ENCODE data around the gene MRPL37. TPM values are rescaled to one million over a fixed set of nuclear protein-coding genes. Genes with fewer than 3 reads are reported as not detected.

Gene MRPL37
- total and polyA plus RNA-seq, 8 donors: 17.5 to 49.2 (median 35.1) TPM

DNA sequence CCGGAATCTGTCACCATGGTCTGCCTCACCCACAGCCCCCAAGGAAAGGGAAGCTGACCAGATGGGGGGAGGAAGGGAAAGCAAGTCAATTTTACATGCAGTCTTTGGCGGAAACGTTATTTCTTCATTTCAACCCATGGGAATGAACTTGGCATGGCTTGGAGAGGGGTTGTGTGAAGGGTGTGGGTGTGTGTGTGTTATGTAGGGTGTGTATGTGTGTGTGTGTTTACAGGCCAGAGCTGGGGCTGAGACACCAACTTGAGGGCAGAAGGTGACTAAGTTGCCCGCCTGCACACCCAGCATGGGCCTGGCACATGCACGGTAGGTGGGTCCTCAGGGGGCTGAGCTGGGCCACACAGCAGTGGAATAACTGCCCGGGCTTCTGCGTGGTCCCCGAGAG lies 65.2 kb downstream of the MRPL37 start:
- intact Hi-C loops (cut with DNase I): no loop called here
- WGBS, 2 donors: 89 to 95% methylated on average over 8 of the region's 8 CpGs
- ATAC-seq: no peak
- no peak for TF ChIP-seq CTCF (IDR thresholded peaks at IDR 0.05)
- no peaks in the 10 kb centered on the region for H3K27me3 ChIP-seq
- H3K36me3 ChIP-seq: no peaks in the 10 kb centered on the region
- no peak overlapping the region for H3K27ac ChIP-seq
- no peaks in the 10 kb centered on the region for H3K4me1 ChIP-seq
- no peak for FAIRE-seq
- DNase-seq: no peak
- no peak overlapping the region for H3K4me3 ChIP-seq
- H3K9me3 ChIP-seq: no peaks in the 10 kb centered on the region

DNA sequence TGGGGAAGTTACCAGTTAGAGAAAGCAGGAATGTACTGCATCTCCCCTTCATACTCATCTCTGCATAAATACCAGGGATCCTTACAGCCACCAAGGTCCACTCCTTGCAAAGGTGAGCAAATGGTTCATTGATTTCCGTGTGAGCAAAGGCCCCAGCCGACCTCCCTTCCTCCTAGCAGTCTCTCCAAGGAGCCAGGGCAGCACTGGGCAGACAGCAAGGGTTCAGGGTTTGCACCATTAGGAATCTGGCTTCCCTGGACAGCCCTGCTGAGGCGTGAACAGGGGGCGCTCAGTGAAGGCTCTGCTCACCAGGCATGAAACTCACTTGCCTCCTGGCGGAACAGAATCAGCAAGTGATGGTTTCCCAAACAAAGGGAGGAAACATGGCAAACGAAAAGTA lies 65.7 kb downstream of the MRPL37 start:
- Histone ChIP-seq H3K4me1 (no peaks in the 10 kb centered on the region), H3K27ac (no peak overlapping the region), H3K36me3 (no peaks in the 10 kb centered on the region), H3K4me3 (no peak overlapping the region), H3K9me3 (no peaks in the 10 kb centered on the region), H3K27me3 (no peaks in the 10 kb centered on the region)
- DNase-seq (no peak), ATAC-seq (no peak), FAIRE-seq (no peak)
- WGBS, 2 donors: 86 to 87% methylated on average over 6 of the region's 6 CpGs
- TF ChIP-seq CTCF (IDR thresholded peaks at IDR 0.05): no peak
- intact Hi-C loops (cut with DNase I): no loop called here

DNA sequence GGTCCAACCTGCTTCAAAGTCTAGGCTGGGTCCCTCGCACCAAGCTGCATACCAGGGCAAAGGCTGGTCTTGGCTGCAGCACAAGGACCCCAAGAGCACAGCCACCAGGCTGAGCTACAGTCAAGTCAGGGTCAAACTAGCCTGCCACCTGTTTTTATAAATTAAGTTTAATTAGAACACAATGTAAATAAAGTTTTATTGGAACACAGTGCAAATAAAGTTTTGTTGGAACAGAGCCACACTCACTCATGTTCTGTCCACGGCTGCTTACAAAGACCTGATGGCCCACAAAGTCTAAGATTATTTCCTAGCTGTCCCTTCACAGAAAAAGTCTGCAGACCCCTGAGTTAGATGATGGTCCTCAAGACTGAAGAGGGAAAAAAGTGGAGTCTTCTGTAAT lies 66.2 kb downstream of the MRPL37 start:
- whole genome bisulfite sequencing, 2 donors: 91 to 92% methylated on average over 2 of the region's 2 CpGs
- no peaks in the 10 kb centered on the region for H3K4me1 ChIP-seq

DNA sequence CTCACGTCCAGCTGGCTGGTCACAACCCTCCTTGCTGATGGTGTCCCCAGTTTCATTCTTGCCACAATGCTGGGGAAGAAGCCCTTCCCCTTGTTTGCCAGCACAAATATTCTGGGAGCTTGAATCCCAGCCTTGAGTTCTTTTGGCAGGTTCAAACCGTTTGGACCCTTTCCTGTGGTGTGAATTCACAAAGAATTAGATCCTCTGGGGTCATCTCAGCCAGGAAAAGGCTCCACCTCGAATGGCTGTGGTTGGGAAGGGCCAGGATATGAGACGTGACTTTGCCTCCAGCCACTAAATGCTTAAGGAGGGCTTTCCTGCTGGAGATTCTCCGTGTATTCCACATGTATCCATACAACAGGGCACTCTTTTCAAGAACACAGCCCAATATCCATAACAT lies 66.9 kb downstream of the MRPL37 start:
- no peaks in the 10 kb centered on the region for H3K27me3 ChIP-seq
- no peak for TF ChIP-seq CTCF (IDR thresholded peaks at IDR 0.05)
- no peak overlapping the region for H3K4me3 ChIP-seq
- H3K36me3 ChIP-seq: no peaks in the 10 kb centered on the region
- DNase-seq (no peak), FAIRE-seq (no peak), ATAC-seq (no peak)
- intact Hi-C loops (cut with DNase I): no loop called here
- no peaks in the 10 kb centered on the region for H3K9me3 ChIP-seq
- 80 to 81% methylated on average over 5 of the region's 5 CpGs for WGBS, 2 donors
- no peak overlapping the region for H3K27ac ChIP-seq
- H3K4me1 ChIP-seq: no peaks in the 10 kb centered on the region

More for the DNA sequence above, 66.2 kb downstream of the MRPL37 start:
- ATAC-seq: no peak
- TF ChIP-seq CTCF (IDR thresholded peaks at IDR 0.05): no peak
- Histone ChIP-seq H3K27ac (no peak overlapping the region), H3K9me3 (no peaks in the 10 kb centered on the region), H3K4me3 (no peak overlapping the region), H3K36me3 (no peaks in the 10 kb centered on the region), H3K27me3 (no peaks in the 10 kb centered on the region)
- DNase-seq: no peak
- no peak for FAIRE-seq
- intact Hi-C loops (cut with DNase I): no loop called here

Other genes with a start within 250 kb of the MRPL37 start
- gene LDLRAD1, start 182.0 kb upstream of the MRPL37 start, total RNA-seq: under 1 TPM in 4 of 6 donors, not detected in 2; 0.08 to 0.29 (median 0.17) TPM
- gene LDLRAD1, start 182.0 kb upstream of the MRPL37 start, polyA plus RNA-seq: under 1 TPM in 1 of 2 donors, not detected in 1; 0.21 TPM
- 100 to 1,000 TPM; 175 to 316 (median 232) TPM for gene TMEM59, start 147.0 kb upstream of the MRPL37 start, total RNA-seq
- gene TMEM59, start 147.0 kb upstream of the MRPL37 start, polyA plus RNA-seq: 100 to 1,000 TPM in 1 of 2 donors, 10 to 100 TPM in 1; 59.9 to 287 TPM
- 1 to 10 TPM; 1.3 to 3.8 (median 2.2) TPM for gene TCEANC2, start 146.6 kb upstream of the MRPL37 start, total RNA-seq
- 1 to 10 TPM; 1.1 to 1.4 TPM for gene TCEANC2, start 146.6 kb upstream of the MRPL37 start, polyA plus RNA-seq
- gene CDCP2, start 47.2 kb upstream of the MRPL37 start, total RNA-seq: under 1 TPM in 1 of 6 donors, not detected in 5; 0.08 TPM
- gene CDCP2, start 47.2 kb upstream of the MRPL37 start, polyA plus RNA-seq: not detected
- gene CYB5RL, start 137 bp upstream of the MRPL37 start, total RNA-seq: 1 to 10 TPM; 3.9 to 9.1 (median 4.9) TPM
- 1 to 10 TPM; 3.2 to 3.7 TPM for gene CYB5RL, start 137 bp upstream of the MRPL37 start, polyA plus RNA-seq
- gene SSBP3, start 206.2 kb downstream of the MRPL37 start, total RNA-seq: 10 to 100 TPM; 20.5 to 25.2 (median 22.9) TPM
- 10 to 100 TPM; 16.4 to 31.0 TPM for gene SSBP3, start 206.2 kb downstream of the MRPL37 start, polyA plus RNA-seq